Pancreas (tissue), 10 donors: ENCODE data around the gene IGFL1. TPM values are rescaled to one million over a fixed set of nuclear protein-coding genes. Genes with fewer than 3 reads are reported as not detected.
"Not testable (repeated sequence)": the region's sequence is repeated elsewhere in the genome, so short reads cannot be mapped to it uniquely, and the experiment has no call there.

Source experiments
- ATAC-seq, 4 donors: fragments of 200-7000 bp; cut with Tn5 transposase; one replicate each; pipeline versions ENCODE4 v1.8.0 to v1.9.1; 2020; ENCODE audit warnings: mild to moderate bottlenecking in 4 of 4, moderate library complexity in 4 of 4
- DNase-seq, 6 donors: peaks; one replicate each; pipeline ENCODE4 v3.0.0-alpha.2; 2020
- FAIRE-seq: peaks from 2 replicates; lab custom pipeline; 2012; peaks lifted over from hg19 to GRCh38; lab: Jason Lieb, UNC
- H3K27ac ChIP-seq, 4 donors: fragments of 200-600 bp; sonication (generic); 1 replicate in 3 of 4; 2 replicates in 1 of 4; pipeline versions ENCODE4 v1.5.0 to v1.8.0; 2020
- H3K27me3 ChIP-seq, 4 donors: fragments of 200-600 bp; one replicate each; pipeline ENCODE4 v1.8.0; 2021
- H3K36me3 ChIP-seq, 3 donors: fragments of 200-600 bp; sonication (generic) in 1 of 3; one replicate each; pipeline versions ENCODE4 v1.5.0 to v1.8.0; 2020 to 2021
- H3K4me1 ChIP-seq, 3 donors: fragments of 200-600 bp; one replicate each; pipeline ENCODE4 v1.8.0; 2021
- H3K4me3 ChIP-seq, 4 donors: fragments of 200-600 bp; sonication (generic) in 2 of 4; one replicate each; pipeline versions ENCODE4 v1.5.0 to v1.8.0; 2020 to 2021
- H3K9me3 ChIP-seq, 4 donors: fragments of 200-600 bp; one replicate each; pipeline ENCODE4 v1.8.0; 2021
- WGBS, 2 donors: extraction: QIAGEN DNeasy Blood & Tissue Kit; methylation state at CpG; one replicate each; pipeline ENCODE4 v1.1.7; 2013; 5-methylcytosine and 5-hydroxymethylcytosine counted together
- intact Hi-C, 3 donors: fragments of 100-400 bp; cut with DNase I; formaldehyde crosslinking; loops; one replicate each; pipeline versions ENCODE4 v1.11.1 to v1.14.2; 2022
- polyA plus RNA-seq, 2 donors: library from polyadenylated mRNA; stranded (reverse); fragments of 200-250 nt; gene quantifications; one replicate each; pipeline ENCODE4 v1.2.3, GENCODE V29; 2013
- total RNA-seq, 6 donors: library from RNA; stranded (reverse); fragmentation: NEBNext Ultra II Directional in 4 of 6; extraction: Animal tissue kit (Norgen Biotek cat#: 25700) in 4 of 6; gene quantifications; one replicate each; pipeline versions ENCODE4 v1.2.1 to v1.2.4, GENCODE V29; 2021 to 2023
- TF ChIP-seq, protein P1 (sequence below), 4 donors: fragments of 200-600 bp; sonication (generic) in 3 of 4; IDR thresholded peaks; one replicate each; pipeline versions ENCODE4 v1.5.0 to v1.8.0; 2021; ENCODE audit warnings: antibody characterized with exemption in 4 of 4
- donor health status: healthy with polysubstance abuse.
- donor health status: DM: no; HTN: no; CAD: no; lungs with moderate emphysema.
- donor health status: DM: no; HTN: no; CAD: no.
- donor health status: control.
- donor health status: control.
- donor health status: Bipolar disorder and iron deficiency.
- donor health status: DM: yes; HTN: yes; CAD: no.
- donor health status: DM: no; HTN: no; CAD: no.
- donor health status: DM: no; HTN: no; CAD: no.
- donor health status: DM: yes; HTN: yes; CAD: no.

The IGFL1 gene
- total and polyA plus RNA-seq, 8 donors: not detected

- WGBS, 2 donors: 67 to 80% methylated on average over 2 of the region's 2 CpGs
These were observed 8.4 kb upstream of the IGFL1 start for GRCh38 chr19:46221152-46221551.

DNA sequence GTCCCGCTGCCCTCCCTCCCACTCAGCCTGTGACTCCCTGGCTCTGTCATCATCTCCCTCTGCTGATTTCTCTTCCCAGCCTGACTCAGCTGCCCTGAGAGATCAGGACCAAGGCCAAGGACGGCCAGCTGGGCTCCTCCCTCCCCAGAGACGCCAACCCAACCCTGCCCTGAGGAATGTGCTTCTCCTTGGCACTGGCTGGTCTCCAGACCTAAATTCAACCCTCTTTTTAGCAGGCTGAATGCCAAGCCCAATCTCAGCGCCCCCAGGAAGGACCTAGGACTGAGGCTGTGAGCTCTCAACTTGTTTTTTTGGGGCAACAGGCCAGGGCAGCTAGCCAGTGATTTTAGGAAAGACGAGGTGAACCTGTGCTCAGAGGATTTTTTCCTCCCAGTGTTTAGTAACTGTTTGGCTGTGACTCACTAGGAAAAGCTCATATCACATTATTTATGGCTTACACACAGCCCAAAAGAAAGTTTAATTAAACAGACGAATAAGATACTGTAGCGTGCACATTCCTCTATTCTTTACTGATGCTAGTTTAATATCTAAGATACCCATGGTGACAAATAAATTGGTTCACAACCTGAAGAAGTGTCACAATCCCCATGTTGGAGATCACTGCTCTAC is 7.4 kb upstream of the IGFL1 start:
- H3K4me1 ChIP-seq: no peaks in the 10 kb centered on the region
- TF ChIP-seq, protein P1, sequence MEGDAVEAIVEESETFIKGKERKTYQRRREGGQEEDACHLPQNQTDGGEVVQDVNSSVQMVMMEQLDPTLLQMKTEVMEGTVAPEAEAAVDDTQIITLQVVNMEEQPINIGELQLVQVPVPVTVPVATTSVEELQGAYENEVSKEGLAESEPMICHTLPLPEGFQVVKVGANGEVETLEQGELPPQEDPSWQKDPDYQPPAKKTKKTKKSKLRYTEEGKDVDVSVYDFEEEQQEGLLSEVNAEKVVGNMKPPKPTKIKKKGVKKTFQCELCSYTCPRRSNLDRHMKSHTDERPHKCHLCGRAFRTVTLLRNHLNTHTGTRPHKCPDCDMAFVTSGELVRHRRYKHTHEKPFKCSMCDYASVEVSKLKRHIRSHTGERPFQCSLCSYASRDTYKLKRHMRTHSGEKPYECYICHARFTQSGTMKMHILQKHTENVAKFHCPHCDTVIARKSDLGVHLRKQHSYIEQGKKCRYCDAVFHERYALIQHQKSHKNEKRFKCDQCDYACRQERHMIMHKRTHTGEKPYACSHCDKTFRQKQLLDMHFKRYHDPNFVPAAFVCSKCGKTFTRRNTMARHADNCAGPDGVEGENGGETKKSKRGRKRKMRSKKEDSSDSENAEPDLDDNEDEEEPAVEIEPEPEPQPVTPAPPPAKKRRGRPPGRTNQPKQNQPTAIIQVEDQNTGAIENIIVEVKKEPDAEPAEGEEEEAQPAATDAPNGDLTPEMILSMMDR (IDR thresholded peaks at IDR 0.05): no peak
- intact Hi-C loops: no loop called here
- ATAC-seq: peak; percentile 75 to 89 (median 86)
- H3K9me3 ChIP-seq: no peaks in the 10 kb centered on the region
- H3K36me3 ChIP-seq: no peaks in the 10 kb centered on the region
- no peaks in the 10 kb centered on the region for H3K27me3 ChIP-seq
- WGBS, 2 donors: 16 to 17% methylated on average over 7 of the region's 7 CpGs
- FAIRE-seq: no peak
- peak in 4 of 6 donors; percentile 25 to 69 (median 60) for DNase-seq
- no peak overlapping the region for H3K27ac ChIP-seq
- no peak overlapping the region for H3K4me3 ChIP-seq

More at GRCh38 chr19:46221152-46221551, 8.4 kb upstream of the IGFL1 start:
- H3K36me3 ChIP-seq: no peaks in the 10 kb centered on the region
- FAIRE-seq: no peak
- no peak for DNase-seq
- no peak for ATAC-seq
- TF ChIP-seq, protein P1 (IDR thresholded peaks at IDR 0.05): no peak
- no peak overlapping the region for H3K27ac ChIP-seq
- no peaks in the 10 kb centered on the region for H3K9me3 ChIP-seq
- H3K4me1 ChIP-seq: no peaks in the 10 kb centered on the region
- no peak overlapping the region for H3K4me3 ChIP-seq
- intact Hi-C loops: no loop called here
- no peaks in the 10 kb centered on the region for H3K27me3 ChIP-seq

GRCh38 chr19:46223787-46224186 is 5.8 kb upstream of the IGFL1 start:
- H3K36me3 ChIP-seq, H3K9me3 ChIP-seq, intact Hi-C loops, H3K27me3 ChIP-seq, H3K27ac ChIP-seq, H3K4me3 ChIP-seq, H3K4me1 ChIP-seq, FAIRE-seq, DNase-seq, ATAC-seq: not testable (repeated sequence)
- 49 to 68% methylated on average over 8 of the region's 10 CpGs for WGBS, 2 donors

DNA sequence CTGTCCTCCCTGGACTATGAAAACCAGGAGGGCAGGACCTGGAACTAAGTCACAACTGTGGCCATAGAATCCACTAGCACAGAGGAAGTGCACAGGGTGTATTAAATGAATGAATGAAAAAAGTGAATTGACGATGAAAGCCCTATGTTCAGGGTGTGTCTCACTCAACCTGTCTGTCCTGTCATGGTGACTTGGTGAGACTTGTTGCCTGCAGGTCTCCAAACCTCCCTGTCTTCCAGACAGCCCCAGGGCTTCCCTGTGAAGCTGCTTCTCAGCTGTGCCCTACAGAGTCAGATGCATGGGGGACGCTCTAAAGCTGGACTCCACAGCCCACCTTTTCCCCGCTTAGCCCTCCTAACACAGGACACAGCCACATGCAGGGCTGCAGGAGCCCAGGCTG is 4.8 kb upstream of the IGFL1 start:
- FAIRE-seq (no peak), DNase-seq (no peak), ATAC-seq (no peak)
- Histone ChIP-seq H3K27me3 (no peaks in the 10 kb centered on the region), H3K4me1 (no peaks in the 10 kb centered on the region), H3K9me3 (no peaks in the 10 kb centered on the region), H3K4me3 (no peak overlapping the region), H3K36me3 (no peaks in the 10 kb centered on the region), H3K27ac (no peak overlapping the region)
- TF ChIP-seq, protein P1 (IDR thresholded peaks at IDR 0.05): no peak
- intact Hi-C loops: no loop called here
- WGBS, 2 donors: 31 to 65% methylated on average over 3 of the region's 3 CpGs

GRCh38 chr19:46225558-46226004 is 4.0 kb upstream of the IGFL1 start:
- ATAC-seq (no peak), FAIRE-seq (no peak), DNase-seq (no peak)
- H3K27me3 ChIP-seq: no peaks in the 10 kb centered on the region
- TF ChIP-seq, protein P1 (IDR thresholded peaks at IDR 0.05): no peak
- no peaks in the 10 kb centered on the region for H3K9me3 ChIP-seq
- H3K4me3 ChIP-seq: no peak overlapping the region
- no peaks in the 10 kb centered on the region for H3K36me3 ChIP-seq
- 21 to 38% methylated on average over 5 of the region's 5 CpGs for WGBS, 2 donors
- H3K4me1 ChIP-seq: no peaks in the 10 kb centered on the region
- H3K27ac ChIP-seq: no peak overlapping the region
- intact Hi-C loops: no loop called here
